WTC11 (cell line): ENCODE results near the gene EIF3I. TPM values are rescaled to one million over a fixed set of nuclear protein-coding genes. Genes with fewer than 3 reads are reported as not detected.

Source experiments
- ATAC-seq: fragments of 200-7000 bp; cut with Tn5 transposase; 2 replicates; pipeline ENCODE4 v1.10.0; 2021; ENCODE audit warnings: mild to moderate bottlenecking, moderate library complexity
- CTCF ChIA-PET: fragments of 300-600 bp; sonication (Branson Sonifier 250); formaldehyde crosslinking; loops from one replicate; lab custom pipeline; 2021; ENCODE audit warnings: antibody characterized with exemption; lab: Charles Lee
- POLR2A ChIA-PET: fragments of 350-600 bp; sonication (Branson Sonifier 250); formaldehyde crosslinking; loops from one replicate; lab custom pipeline; 2021; ENCODE audit warnings: antibody characterized with exemption; lab: Charles Lee
- DNase-seq: peaks from one replicate; pipeline ENCODE4 v3.0.0; 2021; ENCODE audit warnings: low spot score
- H3K27ac Mint-ChIP-seq: 2 replicates; pipeline ENCODE4 v1.8.0; 2021; ENCODE audit warnings: mixed read lengths
- H3K27me3 Mint-ChIP-seq: 2 replicates; pipeline ENCODE4 v1.8.0; 2021; ENCODE audit warnings: low read depth, mild to moderate bottlenecking, moderate library complexity, mixed read lengths
- H3K36me3 Mint-ChIP-seq: 2 replicates; pipeline ENCODE4 v1.8.0; 2021; ENCODE audit warnings: mixed read lengths
- H3K4me1 Mint-ChIP-seq: 2 replicates; pipeline ENCODE4 v1.8.0; 2022; ENCODE audit warnings: mixed read lengths
- H3K4me3 Mint-ChIP-seq: 2 replicates; pipeline ENCODE4 v1.8.0; 2021; ENCODE audit warnings: mild to moderate bottlenecking, moderate library complexity, mixed read lengths
- H3K9me3 Mint-ChIP-seq: 2 replicates; pipeline ENCODE4 v1.8.0; 2021; ENCODE audit warnings: mixed read lengths
- AFF4 ChIP-seq: sonication (generic); formaldehyde crosslinking; IDR thresholded peaks from 2 replicates; pipeline ENCODE4 v1.8.1; 2023; ENCODE audit warnings: mild to moderate bottlenecking, missing genetic modification reagents, borderline replicate concordance
- ATF2 ChIP-seq: sonication (generic); formaldehyde crosslinking; IDR thresholded peaks from 2 replicates; pipeline ENCODE4 v1.8.1; 2022; ENCODE audit warnings: low read depth, missing genetic modification reagents, borderline replicate concordance
- ETV6 ChIP-seq: sonication (generic); formaldehyde crosslinking; IDR thresholded peaks from 2 replicates; pipeline ENCODE4 v1.8.1; 2022; ENCODE audit warnings: mild to moderate bottlenecking, missing genetic modification reagents
- FOXK1 ChIP-seq: sonication (generic); formaldehyde crosslinking; IDR thresholded peaks from 2 replicates; pipeline ENCODE4 v1.8.0; 2022; ENCODE audit warnings: mild to moderate bottlenecking, moderate library complexity, missing genetic modification reagents
- FOXP4 ChIP-seq: sonication (generic); formaldehyde crosslinking; IDR thresholded peaks from 2 replicates; pipeline ENCODE4 v1.8.0; 2022; ENCODE audit warnings: mild to moderate bottlenecking, missing genetic modification reagents
- NFYB ChIP-seq: sonication (generic); formaldehyde crosslinking; conservative IDR thresholded peaks from 2 replicates; pipeline ENCODE4 v1.8.0; 2022; ENCODE audit warnings: low read depth, missing genetic modification reagents
- NR3C1 ChIP-seq: sonication (generic); formaldehyde crosslinking; conservative IDR thresholded peaks from 2 replicates; pipeline ENCODE4 v1.8.1; 2023; ENCODE audit warnings: low read depth, mild to moderate bottlenecking, missing genetic modification reagents
- SMAD3 ChIP-seq: sonication (generic); formaldehyde crosslinking; IDR thresholded peaks from 2 replicates; pipeline ENCODE4 v1.8.0; 2022; ENCODE audit warnings: missing genetic modification reagents, mild to moderate bottlenecking, borderline replicate concordance
- SMAD4 ChIP-seq: sonication (generic); formaldehyde crosslinking; IDR thresholded peaks from 2 replicates; pipeline ENCODE4 v1.8.0; 2022; ENCODE audit warnings: mild to moderate bottlenecking, missing genetic modification reagents
- TEAD1 ChIP-seq: sonication (generic); formaldehyde crosslinking; IDR thresholded peaks from 2 replicates; pipeline ENCODE4 v1.8.0; 2022; ENCODE audit warnings: mild to moderate bottlenecking, missing genetic modification reagents
- TEAD4 ChIP-seq: sonication (generic); formaldehyde crosslinking; IDR thresholded peaks from 2 replicates; pipeline ENCODE4 v1.8.0; 2022; ENCODE audit warnings: mild to moderate bottlenecking, missing genetic modification reagents
- TP53 ChIP-seq: sonication (generic); formaldehyde crosslinking; IDR thresholded peaks from 2 replicates; pipeline ENCODE4 v1.8.1; 2023; ENCODE audit warnings: mild to moderate bottlenecking, missing genetic modification reagents
- ZNF121 ChIP-seq: sonication (generic); formaldehyde crosslinking; IDR thresholded peaks from 2 replicates; pipeline ENCODE4 v1.8.0; 2023; ENCODE audit warnings: missing genetic modification reagents
- ZNF317 ChIP-seq: sonication (generic); formaldehyde crosslinking; IDR thresholded peaks from 2 replicates; pipeline ENCODE4 v1.8.1; 2023; ENCODE audit warnings: low read depth, mild to moderate bottlenecking, moderate library complexity, missing genetic modification reagents, borderline replicate concordance
- ZNF396 ChIP-seq: fragments of 250-450 bp; sonication (Bioruptor Pico); IDR thresholded peaks from 2 replicates; pipeline ENCODE4 v1.8.0; 2021; ENCODE audit warnings: mild to moderate bottlenecking, moderate library complexity, borderline replicate concordance
- total RNA-seq: library from RNA; stranded (reverse); gene quantifications from 3 replicates; pipeline ENCODE4 v1.2.3, GENCODE V29; 2021
- TF ChIP-seq, protein P1 (sequence below): sonication (generic); formaldehyde crosslinking; IDR thresholded peaks from 2 replicates; pipeline ENCODE4 v1.8.1; 2023; ENCODE audit warnings: mild to moderate bottlenecking, missing genetic modification reagents, moderate library complexity
- TF ChIP-seq, protein P2 (sequence below): sonication (generic); formaldehyde crosslinking; IDR thresholded peaks from 2 replicates; pipeline ENCODE4 v1.8.1; 2022; ENCODE audit warnings: mild to moderate bottlenecking, missing genetic modification reagents, moderate library complexity, borderline replicate concordance
- TF ChIP-seq, protein P3 (sequence below): sonication (generic); formaldehyde crosslinking; IDR thresholded peaks from 2 replicates; pipeline ENCODE4 v1.8.0; 2023; ENCODE audit warnings: missing genetic modification reagents, mild to moderate bottlenecking, borderline replicate concordance

EIF3I gene
- total RNA-seq, 1 experiment from 2014 or later = 237 TPM

DNA sequence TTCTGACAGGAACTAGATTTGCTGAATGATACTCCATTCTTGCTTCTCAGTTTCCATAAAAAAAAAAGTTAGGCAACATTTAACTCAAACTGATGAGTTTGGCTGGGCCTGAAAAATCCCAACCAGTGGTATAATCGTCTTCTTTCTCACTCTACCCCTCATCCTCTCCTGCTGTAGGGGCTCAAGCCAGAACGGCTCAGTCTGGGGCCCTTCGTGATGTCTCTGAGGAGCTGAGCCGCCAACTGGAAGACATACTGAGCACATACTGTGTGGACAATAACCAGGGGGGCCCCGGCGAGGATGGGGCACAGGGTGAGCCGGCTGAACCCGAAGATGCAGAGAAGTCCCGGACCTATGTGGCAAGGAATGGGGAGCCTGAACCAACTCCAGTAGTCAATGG is 41.1 kb upstream of the EIF3I start:
- Mint-ChIP-seq H3K9me3 (no peaks in the 10 kb centered on the region), H3K27me3 (no peaks in the 10 kb centered on the region; the same call in 1 of the 2 replicates), H3K27ac (peak overlapping the region; percentile 91), H3K4me3 (peak overlapping the region; percentile 91), H3K4me1 (peaks cover 34% of the 10 kb centered on the region), H3K36me3 (peaks cover 41% of the 10 kb centered on the region)
- ATAC-seq (no peak), DNase-seq (no peak)
- POLR2A ChIA-PET = interaction anchor here (0.6 kb wide), 1 partner anchor 17 kb away, joined by 5 read pairs; no protein-coding TSS in a partner anchor
- TF ChIP-seq, protein P1, sequence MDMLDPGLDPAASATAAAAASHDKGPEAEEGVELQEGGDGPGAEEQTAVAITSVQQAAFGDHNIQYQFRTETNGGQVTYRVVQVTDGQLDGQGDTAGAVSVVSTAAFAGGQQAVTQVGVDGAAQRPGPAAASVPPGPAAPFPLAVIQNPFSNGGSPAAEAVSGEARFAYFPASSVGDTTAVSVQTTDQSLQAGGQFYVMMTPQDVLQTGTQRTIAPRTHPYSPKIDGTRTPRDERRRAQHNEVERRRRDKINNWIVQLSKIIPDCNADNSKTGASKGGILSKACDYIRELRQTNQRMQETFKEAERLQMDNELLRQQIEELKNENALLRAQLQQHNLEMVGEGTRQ (CRISPR knock-in tag) = no peak
- no peak for TF ChIP-seq AFF4 (CRISPR knock-in tag)
- no peak for TF ChIP-seq ZNF396
- TF ChIP-seq FOXP4 = no peak
- CTCF ChIA-PET = interaction anchor here (2.5 to 3.6 kb wide), 2 partner anchors 34 to 108 kb away, joined by 18 to 21 read pairs; partner anchors contain the start of gene TMEM39B

GRCh38 chr1:32181563-32181962 is 40.6 kb upstream of the EIF3I start:
- Mint-ChIP-seq H3K4me1 (peaks cover 34% of the 10 kb centered on the region), H3K4me3 (peak overlapping the region; percentile 91), H3K27me3 (no peaks in the 10 kb centered on the region; the same call in 1 of the 2 replicates), H3K9me3 (no peaks in the 10 kb centered on the region), H3K27ac (peak overlapping the region; percentile 61), H3K36me3 (peaks cover 46% of the 10 kb centered on the region)
- no peak for DNase-seq
- no peak for ATAC-seq
- POLR2A ChIA-PET = no interaction called here
- CTCF ChIA-PET = interaction anchor here (3.6 kb wide), 1 partner anchor 34 kb away, joined by 18 read pairs; no protein-coding TSS in a partner anchor
- TF ChIP-seq, protein P2, sequence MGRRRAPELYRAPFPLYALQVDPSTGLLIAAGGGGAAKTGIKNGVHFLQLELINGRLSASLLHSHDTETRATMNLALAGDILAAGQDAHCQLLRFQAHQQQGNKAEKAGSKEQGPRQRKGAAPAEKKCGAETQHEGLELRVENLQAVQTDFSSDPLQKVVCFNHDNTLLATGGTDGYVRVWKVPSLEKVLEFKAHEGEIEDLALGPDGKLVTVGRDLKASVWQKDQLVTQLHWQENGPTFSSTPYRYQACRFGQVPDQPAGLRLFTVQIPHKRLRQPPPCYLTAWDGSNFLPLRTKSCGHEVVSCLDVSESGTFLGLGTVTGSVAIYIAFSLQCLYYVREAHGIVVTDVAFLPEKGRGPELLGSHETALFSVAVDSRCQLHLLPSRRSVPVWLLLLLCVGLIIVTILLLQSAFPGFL (CRISPR knock-in tag) = no peak
- TF ChIP-seq NFYB (CRISPR knock-in tag) (no peak), TEAD4 (no peak), ATF2 (CRISPR knock-in tag) (no peak), ETV6 (CRISPR knock-in tag) (no peak), TP53 (CRISPR knock-in tag) (no peak), ZNF317 (CRISPR knock-in tag) (no peak), FOXK1 (CRISPR knock-in tag) (no peak), ZNF121 (CRISPR knock-in tag) (no peak), NR3C1 (CRISPR knock-in tag) (no peak), SMAD4 (CRISPR knock-in tag) (no peak), TEAD1 (CRISPR knock-in tag) (no peak), SMAD3 (CRISPR knock-in tag) (no peak)
- TF ChIP-seq, protein P3, sequence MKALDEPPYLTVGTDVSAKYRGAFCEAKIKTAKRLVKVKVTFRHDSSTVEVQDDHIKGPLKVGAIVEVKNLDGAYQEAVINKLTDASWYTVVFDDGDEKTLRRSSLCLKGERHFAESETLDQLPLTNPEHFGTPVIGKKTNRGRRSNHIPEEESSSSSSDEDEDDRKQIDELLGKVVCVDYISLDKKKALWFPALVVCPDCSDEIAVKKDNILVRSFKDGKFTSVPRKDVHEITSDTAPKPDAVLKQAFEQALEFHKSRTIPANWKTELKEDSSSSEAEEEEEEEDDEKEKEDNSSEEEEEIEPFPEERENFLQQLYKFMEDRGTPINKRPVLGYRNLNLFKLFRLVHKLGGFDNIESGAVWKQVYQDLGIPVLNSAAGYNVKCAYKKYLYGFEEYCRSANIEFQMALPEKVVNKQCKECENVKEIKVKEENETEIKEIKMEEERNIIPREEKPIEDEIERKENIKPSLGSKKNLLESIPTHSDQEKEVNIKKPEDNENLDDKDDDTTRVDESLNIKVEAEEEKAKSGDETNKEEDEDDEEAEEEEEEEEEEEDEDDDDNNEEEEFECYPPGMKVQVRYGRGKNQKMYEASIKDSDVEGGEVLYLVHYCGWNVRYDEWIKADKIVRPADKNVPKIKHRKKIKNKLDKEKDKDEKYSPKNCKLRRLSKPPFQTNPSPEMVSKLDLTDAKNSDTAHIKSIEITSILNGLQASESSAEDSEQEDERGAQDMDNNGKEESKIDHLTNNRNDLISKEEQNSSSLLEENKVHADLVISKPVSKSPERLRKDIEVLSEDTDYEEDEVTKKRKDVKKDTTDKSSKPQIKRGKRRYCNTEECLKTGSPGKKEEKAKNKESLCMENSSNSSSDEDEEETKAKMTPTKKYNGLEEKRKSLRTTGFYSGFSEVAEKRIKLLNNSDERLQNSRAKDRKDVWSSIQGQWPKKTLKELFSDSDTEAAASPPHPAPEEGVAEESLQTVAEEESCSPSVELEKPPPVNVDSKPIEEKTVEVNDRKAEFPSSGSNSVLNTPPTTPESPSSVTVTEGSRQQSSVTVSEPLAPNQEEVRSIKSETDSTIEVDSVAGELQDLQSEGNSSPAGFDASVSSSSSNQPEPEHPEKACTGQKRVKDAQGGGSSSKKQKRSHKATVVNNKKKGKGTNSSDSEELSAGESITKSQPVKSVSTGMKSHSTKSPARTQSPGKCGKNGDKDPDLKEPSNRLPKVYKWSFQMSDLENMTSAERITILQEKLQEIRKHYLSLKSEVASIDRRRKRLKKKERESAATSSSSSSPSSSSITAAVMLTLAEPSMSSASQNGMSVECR = no peak
